Keratinocyte (primary cell): ENCODE results near the gene THOC6. TPM values are rescaled to one million over a fixed set of nuclear protein-coding genes. Genes with fewer than 3 reads are reported as not detected.

Experiments used
- DNase-seq: peaks from one replicate; pipeline ENCODE4 v3.0.0-alpha.2; 2011; ENCODE audit warnings: low read depth, missing footprints, low spot score
- FAIRE-seq: peaks from 2 replicates; lab custom pipeline; 2011; peaks lifted over from hg19 to GRCh38; lab: Jason Lieb, UNC
- H2AFZ ChIP-seq: 2 replicates; pipeline ENCODE4 v1.6.0; 2012; ENCODE audit warnings: low read length, control low read depth, inconsistent platforms; ENCODE audit not compliant: control insufficient read depth
- H3K27ac ChIP-seq: 2 replicates; pipeline ENCODE4 v1.5.1; 2011; ENCODE audit warnings: low read length; ENCODE audit not compliant: control insufficient read depth, insufficient read depth
- H3K27me3 ChIP-seq: 3 replicates; pipeline ENCODE4 v1.6.0; 2011; ENCODE audit warnings: low read length; ENCODE audit not compliant: control insufficient read depth, insufficient read depth; ENCODE audit errors: extremely low read depth
- H3K36me3 ChIP-seq, 2 experiments: 2 replicates in 1 of 2; 3 replicates in 1 of 2; pipeline ENCODE4 v1.5.1; 2011; ENCODE audit warnings: low read length in 2 of 2, mild to moderate bottlenecking in 1 of 2; ENCODE audit not compliant: control insufficient read depth in 2 of 2, insufficient read depth in 2 of 2; ENCODE audit errors: extremely low read depth in 1 of 2
- H3K4me1 ChIP-seq: 3 replicates; pipeline ENCODE4 v1.5.1; 2011; ENCODE audit warnings: low read length; ENCODE audit not compliant: control insufficient read depth, insufficient read depth; ENCODE audit errors: extremely low read depth
- H3K4me2 ChIP-seq: 3 replicates; pipeline ENCODE4 v1.6.0; 2011; ENCODE audit warnings: low read depth, low read length; ENCODE audit not compliant: control insufficient read depth, insufficient read depth; ENCODE audit errors: extremely low read depth
- H3K4me3 ChIP-seq, 3 experiments: fragments of 200-600 bp in 1 of 3; sonication (generic) in 1 of 3; 2 replicates in 2 of 3; 3 replicates in 1 of 3; pipeline ENCODE4 v1.5.1; 2011 to 2016; ENCODE audit warnings: low read length in 3 of 3, mild to moderate bottlenecking in 3 of 3, control low read depth in 2 of 3, inconsistent platforms in 1 of 3, low read depth in 1 of 3, mixed read lengths in 1 of 3, mixed run types in 1 of 3, moderate library complexity in 1 of 3; ENCODE audit not compliant: control insufficient read depth in 2 of 3, insufficient read depth in 2 of 3; ENCODE audit errors: extremely low read depth in 1 of 3
- H3K79me2 ChIP-seq: 2 replicates; pipeline ENCODE4 v1.6.0; 2012; ENCODE audit warnings: low read length; ENCODE audit not compliant: control insufficient read depth, insufficient read depth
- H3K9ac ChIP-seq: 3 replicates; pipeline ENCODE4 v1.6.0; 2011; ENCODE audit warnings: low read length; ENCODE audit not compliant: control insufficient read depth, insufficient read depth; ENCODE audit errors: extremely low read depth
- H3K9me1 ChIP-seq: 3 replicates; pipeline ENCODE4 v1.6.0; 2011; ENCODE audit warnings: low read length; ENCODE audit not compliant: control insufficient read depth, insufficient read depth; ENCODE audit errors: extremely low read depth
- H3K9me3 ChIP-seq: 2 replicates; pipeline ENCODE4 v1.5.1; 2012; ENCODE audit warnings: low read depth, low read length; ENCODE audit not compliant: control insufficient read depth
- H4K20me1 ChIP-seq: 3 replicates; pipeline ENCODE4 v1.6.0; 2011; ENCODE audit warnings: low read length; ENCODE audit not compliant: control insufficient read depth, insufficient read depth; ENCODE audit errors: extremely low read depth
- EZH2 ChIP-seq: IDR thresholded peaks from one replicate; pipeline ENCODE4 v1.6.1; 2012; ENCODE audit warnings: inconsistent platforms, mild to moderate bottlenecking, low read length, moderate library complexity
- dilution Hi-C: fragments of 300-500 bp; cut with MboI; formaldehyde crosslinking; loops from one replicate; pipeline ENCODE4 v1.7.0; 2020; ENCODE audit warnings: low sequenced_read_pairs; ENCODE audit not compliant: extremely low pct_ligation_motif_present
- polyA plus RNA-seq, 5 experiments: library from polyadenylated mRNA; depleted of rRNA in 3 of 5; stranded (reverse) in 3 of 5; stranded (forward) in 1 of 5; unstranded in 1 of 5; fragments of >200 nt; gene quantifications; 1 replicate in 1 of 5; 2 replicates in 3 of 5; 3 replicates in 1 of 5; pipeline versions ENCODE4 v1.2.1 to v1.2.3, GENCODE V29; 2011 to 2012; ENCODE audit warnings: missing spikeins in 2 of 5, low read depth in 1 of 5, low replicate concordance in 1 of 5
- TF ChIP-seq, protein P1 (sequence below), 3 experiments: IDR thresholded peaks in 1 of 3; conservative IDR thresholded peaks in 1 of 3; optimal IDR thresholded peaks in 1 of 3; 2 replicates in 2 of 3; 3 replicates in 1 of 3; pipeline versions ENCODE3 to v1.5.1; 2011; ENCODE audit warnings: low read length in 3 of 3, mild to moderate bottlenecking in 3 of 3, moderate library complexity in 2 of 3, control low read depth in 1 of 3, inconsistent platforms in 1 of 3; ENCODE audit not compliant: insufficient read depth in 2 of 3; ENCODE audit errors: extremely low read depth in 1 of 3

THOC6 gene
- polyA plus RNA-seq, 1 donor (not counting 4 experiments of a cell fraction or from before 2014, with no cell fraction given): 10.3 TPM

DNA sequence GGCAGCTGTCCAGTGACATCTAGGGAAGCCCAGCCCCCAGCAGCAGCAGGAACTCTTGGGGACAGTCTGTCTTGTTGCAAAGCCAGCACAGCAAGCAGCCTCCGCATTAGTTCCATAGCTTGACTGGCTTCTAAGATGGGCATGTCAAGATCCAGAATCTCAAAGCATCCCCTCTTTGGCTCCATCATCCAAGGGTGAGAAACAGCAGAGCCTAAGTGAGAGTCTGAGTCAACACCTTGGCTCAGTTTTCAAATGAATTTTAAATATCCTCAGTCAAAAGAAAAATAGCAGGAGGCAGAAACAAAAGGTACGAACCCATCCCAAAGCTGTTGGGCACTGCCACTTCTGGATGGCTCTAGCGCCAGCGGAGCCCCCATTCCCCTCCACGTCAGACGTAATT is 8.9 kb upstream of the THOC6 start:
- FAIRE-seq (no peak), DNase-seq (no peak)
- peaks cover 35% of the 10 kb centered on the region for H3K27me3 ChIP-seq
- no peaks in the 10 kb centered on the region for H3K79me2 ChIP-seq
- H3K4me3 ChIP-seq: no peak overlapping the region
- no peaks in the 10 kb centered on the region for H3K9me3 ChIP-seq
- H3K36me3 ChIP-seq: no peaks in the 10 kb centered on the region
- H3K9me1 ChIP-seq: no peaks in the 10 kb centered on the region
- no peaks in the 10 kb centered on the region for H4K20me1 ChIP-seq
- H3K4me2 ChIP-seq: no peak overlapping the region
- TF ChIP-seq EZH2: no peak
- TF ChIP-seq, protein P1, sequence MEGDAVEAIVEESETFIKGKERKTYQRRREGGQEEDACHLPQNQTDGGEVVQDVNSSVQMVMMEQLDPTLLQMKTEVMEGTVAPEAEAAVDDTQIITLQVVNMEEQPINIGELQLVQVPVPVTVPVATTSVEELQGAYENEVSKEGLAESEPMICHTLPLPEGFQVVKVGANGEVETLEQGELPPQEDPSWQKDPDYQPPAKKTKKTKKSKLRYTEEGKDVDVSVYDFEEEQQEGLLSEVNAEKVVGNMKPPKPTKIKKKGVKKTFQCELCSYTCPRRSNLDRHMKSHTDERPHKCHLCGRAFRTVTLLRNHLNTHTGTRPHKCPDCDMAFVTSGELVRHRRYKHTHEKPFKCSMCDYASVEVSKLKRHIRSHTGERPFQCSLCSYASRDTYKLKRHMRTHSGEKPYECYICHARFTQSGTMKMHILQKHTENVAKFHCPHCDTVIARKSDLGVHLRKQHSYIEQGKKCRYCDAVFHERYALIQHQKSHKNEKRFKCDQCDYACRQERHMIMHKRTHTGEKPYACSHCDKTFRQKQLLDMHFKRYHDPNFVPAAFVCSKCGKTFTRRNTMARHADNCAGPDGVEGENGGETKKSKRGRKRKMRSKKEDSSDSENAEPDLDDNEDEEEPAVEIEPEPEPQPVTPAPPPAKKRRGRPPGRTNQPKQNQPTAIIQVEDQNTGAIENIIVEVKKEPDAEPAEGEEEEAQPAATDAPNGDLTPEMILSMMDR (optimal IDR thresholded peaks at IDR 0.05 in 1 of 3, IDR thresholded peaks at IDR 0.05 in 1 of 3, conservative IDR thresholded peaks at IDR 0.05 in 1 of 3; ENCODE audit: extremely low read depth in 1 of 3, insufficient read depth in 2 of 3, low read length in 3 of 3): no peak
- peaks cover 15% of the 10 kb centered on the region for H3K4me1 ChIP-seq
- no peak overlapping the region for H3K9ac ChIP-seq
- dilution Hi-C loops: no loop called here
- H2AFZ ChIP-seq: no peak overlapping the region
- H3K27ac ChIP-seq: no peak overlapping the region

DNA sequence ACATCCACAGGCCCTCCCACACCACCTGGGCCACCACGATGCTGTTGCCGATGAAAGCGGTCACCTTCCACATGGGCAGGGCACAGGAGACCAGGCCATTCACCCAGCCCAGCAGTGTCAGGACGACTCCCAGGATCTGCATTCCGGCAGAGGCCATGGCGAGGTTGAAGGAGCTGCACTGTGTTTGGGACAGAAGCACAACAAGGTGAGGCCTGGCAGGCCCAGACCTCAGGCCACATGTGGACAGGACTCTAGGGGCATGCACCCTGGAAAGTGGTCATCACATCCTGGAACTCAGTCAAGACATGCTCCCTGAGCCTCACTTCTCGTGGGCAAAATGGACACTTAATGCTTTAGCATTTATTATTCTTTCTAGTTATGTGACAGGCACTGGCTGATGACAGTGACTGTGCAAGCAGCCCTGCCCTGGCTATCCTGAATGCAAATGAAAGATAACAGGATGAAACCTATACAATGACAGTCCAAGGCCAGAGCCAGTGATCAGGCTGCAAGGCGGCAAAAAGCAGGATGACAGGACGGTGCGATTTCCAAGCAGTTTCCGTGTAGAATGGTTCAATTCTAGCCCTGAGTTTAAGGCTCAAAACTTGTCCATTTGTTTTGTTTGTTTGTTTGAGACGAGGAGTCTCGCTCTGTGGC is 7.8 kb upstream of the THOC6 start:
- Histone ChIP-seq H3K4me2 (no peak overlapping the region), H3K4me1 (peaks cover 12% of the 10 kb centered on the region), H3K27me3 (peaks cover 31% of the 10 kb centered on the region), H2AFZ (no peak overlapping the region), H3K79me2 (no peaks in the 10 kb centered on the region), H3K9me1 (no peaks in the 10 kb centered on the region), H3K27ac (no peak overlapping the region), H3K36me3 (no peaks in the 10 kb centered on the region), H4K20me1 (no peaks in the 10 kb centered on the region), H3K9ac (no peak overlapping the region), H3K4me3 (no peak overlapping the region), H3K9me3 (no peaks in the 10 kb centered on the region)
- DNase-seq (no peak), FAIRE-seq (no peak)
- dilution Hi-C loops: no loop called here
- TF ChIP-seq EZH2: no peak
- TF ChIP-seq, protein P1 (optimal IDR thresholded peaks at IDR 0.05 in 1 of 3, IDR thresholded peaks at IDR 0.05 in 1 of 3, conservative IDR thresholded peaks at IDR 0.05 in 1 of 3; ENCODE audit: extremely low read depth in 1 of 3, insufficient read depth in 2 of 3, low read length in 3 of 3): no peak
